ENCODE results near the gene SLC13A5. TPM values are rescaled to one million over a fixed set of nuclear protein-coding genes. Genes with fewer than 3 reads are reported as not detected.

Gene SLC13A5
- total and polyA plus RNA-seq, 7 donors, result under 0.01 to 0.14 (median 0.03) TPM; not detected in 4

DNA sequence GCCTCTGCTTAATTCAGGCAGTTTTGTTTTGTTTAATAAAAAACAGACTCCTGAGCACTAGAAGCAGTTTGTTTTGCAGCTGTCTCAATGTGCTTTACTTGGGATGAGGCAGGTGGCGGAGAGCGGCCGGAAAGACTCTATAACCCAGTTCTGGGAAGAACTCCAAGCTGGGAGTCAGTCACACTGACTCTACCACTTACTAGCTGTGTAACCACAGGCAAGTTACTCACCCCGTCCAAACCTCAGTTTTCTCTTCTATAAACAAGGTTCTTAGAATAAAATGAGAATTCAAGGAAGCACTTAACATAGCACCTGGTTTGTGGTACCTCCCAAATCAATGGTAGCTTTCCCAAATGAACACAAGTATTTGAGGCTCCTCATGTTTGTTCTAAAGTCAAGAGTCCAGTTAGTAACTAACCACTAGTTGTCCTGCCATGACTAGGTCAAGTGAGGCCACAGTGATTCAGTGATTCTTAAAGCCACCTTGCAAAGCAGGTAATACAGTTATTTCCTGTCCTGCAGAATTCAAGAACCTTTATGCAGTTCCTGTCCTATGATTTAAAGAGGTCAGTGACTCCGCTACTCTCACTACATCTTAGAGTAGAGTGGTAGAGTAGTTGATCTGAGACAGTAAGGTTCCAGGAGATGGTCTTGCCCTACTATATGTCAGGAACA, 69.6 kb downstream of the SLC13A5 start:
- intact Hi-C loops (cut with DNase I), result loop anchor here (5.0 to 10.0 kb wide), 2 partner anchors 171 to 761 kb away; partner anchors contain the start of genes NLGN2 and TMEM256
- TF ChIP-seq POLR2AphosphoS5 (IDR thresholded peaks at IDR 0.05) (no peak), POLR2A (IDR thresholded peaks at IDR 0.05) (no peak), EP300 (IDR thresholded peaks at IDR 0.05) (no peak)
- TF ChIP-seq, protein P1, sequence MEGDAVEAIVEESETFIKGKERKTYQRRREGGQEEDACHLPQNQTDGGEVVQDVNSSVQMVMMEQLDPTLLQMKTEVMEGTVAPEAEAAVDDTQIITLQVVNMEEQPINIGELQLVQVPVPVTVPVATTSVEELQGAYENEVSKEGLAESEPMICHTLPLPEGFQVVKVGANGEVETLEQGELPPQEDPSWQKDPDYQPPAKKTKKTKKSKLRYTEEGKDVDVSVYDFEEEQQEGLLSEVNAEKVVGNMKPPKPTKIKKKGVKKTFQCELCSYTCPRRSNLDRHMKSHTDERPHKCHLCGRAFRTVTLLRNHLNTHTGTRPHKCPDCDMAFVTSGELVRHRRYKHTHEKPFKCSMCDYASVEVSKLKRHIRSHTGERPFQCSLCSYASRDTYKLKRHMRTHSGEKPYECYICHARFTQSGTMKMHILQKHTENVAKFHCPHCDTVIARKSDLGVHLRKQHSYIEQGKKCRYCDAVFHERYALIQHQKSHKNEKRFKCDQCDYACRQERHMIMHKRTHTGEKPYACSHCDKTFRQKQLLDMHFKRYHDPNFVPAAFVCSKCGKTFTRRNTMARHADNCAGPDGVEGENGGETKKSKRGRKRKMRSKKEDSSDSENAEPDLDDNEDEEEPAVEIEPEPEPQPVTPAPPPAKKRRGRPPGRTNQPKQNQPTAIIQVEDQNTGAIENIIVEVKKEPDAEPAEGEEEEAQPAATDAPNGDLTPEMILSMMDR (IDR thresholded peaks at IDR 0.05), result no peak
- WGBS, 2 donors, result 82 to 84% methylated on average over 5 of the region's 5 CpGs
- Histone ChIP-seq H3K36me3 (peaks cover 0 to 60% (median 11%) of the 10 kb centered on the region in 4 donors), H3K9me3 (no peaks in the 10 kb centered on the region), H3K27ac (no peak overlapping the region), H3K4me1 (peaks cover 0 to 29% (median 22%) of the 10 kb centered on the region in 4 donors), H3K27me3 (no peaks in the 10 kb centered on the region), H3K4me3 (no peak overlapping the region)
- no peak for DNase-seq

DNA sequence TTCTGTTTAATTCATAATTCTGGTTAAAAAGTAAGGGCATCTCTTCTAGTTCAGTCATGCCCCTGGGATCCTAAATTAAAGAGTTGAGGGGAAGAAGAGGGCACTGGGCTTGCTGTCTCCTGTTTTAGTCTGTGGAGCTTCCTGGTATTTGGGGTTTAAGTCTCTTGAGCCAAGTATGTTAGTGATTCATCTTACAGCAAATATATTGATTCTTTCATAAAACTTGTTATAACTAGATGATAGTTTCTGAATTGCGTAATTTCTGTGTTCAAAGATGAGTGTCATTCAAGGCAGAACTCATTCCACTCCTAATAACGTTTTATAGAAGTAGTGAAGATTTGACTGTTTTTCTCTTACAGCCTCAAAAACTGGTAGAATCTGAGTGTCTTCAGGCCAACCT, 70.6 kb downstream of the SLC13A5 start:
- no peak overlapping the region for H3K27ac ChIP-seq
- no peak overlapping the region for H3K4me3 ChIP-seq
- H3K4me1 ChIP-seq, result peaks cover 0 to 31% (median 29%) of the 10 kb centered on the region in 4 donors
- intact Hi-C loops (cut with DNase I), result loop anchor here (5.0 to 10.0 kb wide), 2 partner anchors 170 to 762 kb away; partner anchors contain the start of genes NLGN2 and TMEM256
- no peak for TF ChIP-seq POLR2AphosphoS5 (IDR thresholded peaks at IDR 0.05)
- TF ChIP-seq, protein P1 (IDR thresholded peaks at IDR 0.05), result no peak
- TF ChIP-seq POLR2A (IDR thresholded peaks at IDR 0.05), result no peak
- TF ChIP-seq EP300 (IDR thresholded peaks at IDR 0.05), result no peak
- no peaks in the 10 kb centered on the region for H3K27me3 ChIP-seq
- WGBS, 2 donors, result 33 to 54% methylated on average over 2 of the region's 2 CpGs
- no peak for DNase-seq
- H3K9me3 ChIP-seq, result no peaks in the 10 kb centered on the region
- H3K36me3 ChIP-seq, result peaks cover 0 to 50% (median 11%) of the 10 kb centered on the region in 4 donors

DNA sequence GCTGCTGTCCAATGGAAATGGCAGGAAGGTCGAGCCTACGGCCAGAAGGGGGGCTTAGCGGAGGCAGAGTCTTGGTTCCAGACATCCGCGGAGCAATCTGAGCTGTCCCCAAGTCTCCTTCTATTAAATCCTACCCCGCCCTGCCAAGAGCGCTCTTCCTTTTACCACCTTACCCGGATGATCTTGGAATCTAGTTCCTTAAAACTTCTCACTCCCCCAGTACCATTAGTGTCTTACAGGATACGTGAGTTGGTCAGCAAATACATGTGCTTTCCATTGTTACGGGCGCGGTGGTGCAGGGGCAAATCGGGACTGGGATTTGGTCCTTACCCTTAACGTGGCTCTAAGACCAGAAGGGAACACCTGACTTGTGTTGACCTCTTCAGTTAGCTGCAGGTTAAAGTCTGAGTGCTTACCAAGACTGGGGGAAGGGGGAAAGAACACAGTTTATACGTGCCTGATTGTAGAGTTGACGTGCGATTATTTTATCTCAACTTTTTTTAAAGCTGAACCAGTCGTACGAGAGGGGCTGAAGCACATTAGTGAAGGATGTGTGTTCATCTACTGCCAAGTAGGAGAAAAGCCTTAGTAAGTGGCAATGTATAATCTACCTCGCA, 71.8 kb downstream of the SLC13A5 start:
- Histone ChIP-seq H3K27me3 (no peaks in the 10 kb centered on the region), H3K4me3 (peak overlapping the region; percentile 71 to 84 (median 80)), H3K4me1 (peaks cover 0 to 39% (median 32%) of the 10 kb centered on the region in 4 donors), H3K9me3 (no peaks in the 10 kb centered on the region), H3K36me3 (peaks cover 0 to 38% (median 11%) of the 10 kb centered on the region in 4 donors), H3K27ac (peak overlapping the region; percentile 80 to 88 (median 85))
- TF ChIP-seq POLR2AphosphoS5 (IDR thresholded peaks at IDR 0.05) (no peak), EP300 (IDR thresholded peaks at IDR 0.05) (no peak), POLR2A (IDR thresholded peaks at IDR 0.05) (no peak)
- TF ChIP-seq, protein P1 (IDR thresholded peaks at IDR 0.05), result no peak
- WGBS, 2 donors, result 2 to 5% methylated on average over 20 of the region's 20 CpGs
- intact Hi-C loops (cut with DNase I), result loop anchor here (5.0 to 10.0 kb wide), 2 partner anchors 169 to 763 kb away; partner anchors contain the start of genes NLGN2 and TMEM256
- no peak for DNase-seq

DNA sequence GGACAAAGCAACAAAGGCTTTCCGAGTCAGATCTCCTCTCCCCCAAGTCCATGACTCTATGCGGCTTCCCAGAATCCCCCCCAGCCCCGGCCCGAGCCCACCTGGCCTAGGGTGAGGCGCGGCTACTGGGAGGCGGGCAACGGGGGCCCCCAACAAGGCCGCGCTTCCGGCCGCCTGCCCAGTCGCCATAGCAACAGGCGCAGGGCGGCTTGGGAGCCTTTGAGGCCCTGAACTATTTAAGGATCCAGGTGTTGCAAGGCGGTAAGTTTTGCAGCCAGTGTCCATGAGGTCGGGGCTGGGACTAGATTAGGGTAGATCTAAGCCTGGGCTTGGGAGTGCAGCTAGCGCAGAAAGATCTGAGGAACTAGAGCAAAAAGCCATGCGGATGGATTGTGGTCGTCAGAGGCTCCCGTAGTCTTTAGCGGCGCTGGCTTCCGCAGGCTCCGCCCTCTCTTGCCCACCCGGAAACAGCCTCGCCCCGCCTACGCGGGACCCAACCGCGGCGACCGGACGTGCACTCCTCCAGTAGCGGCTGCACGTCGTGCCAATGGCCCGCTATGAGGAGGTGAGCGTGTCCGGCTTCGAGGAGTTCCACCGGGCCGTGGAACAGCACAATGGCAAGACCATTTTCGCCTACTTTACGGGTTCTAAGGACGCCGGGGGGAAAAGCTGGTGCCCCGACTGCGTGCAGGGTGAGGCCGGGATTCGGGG, 72.5 kb downstream of the SLC13A5 start, which contains the start of the genes KIAA0753 and TXNDC17:
Gene KIAA0753 (minus strand): TSS at position 176 of the 711 bp plus-strand sequence. CDS start 5,608 bp downstream, outside the sequence.
Gene TXNDC17 (plus strand): TSS at position 525 of the 711 bp plus-strand sequence. CDS start 23 bp downstream, at position 548.
- 0 to 1% methylated on average over 52 of the region's 52 CpGs for WGBS, 2 donors
- intact Hi-C loops (cut with DNase I), result loop anchor here (5.0 to 10.0 kb wide), 2 partner anchors 168 to 764 kb away; partner anchors contain the start of genes NLGN2 and TMEM256
- H3K4me3 ChIP-seq, result peak within 1 kb of the TSS; percentile 71 to 84 (median 80)
- peaks cover 0 to 34% (median 9%) of the 10 kb centered on the region in 4 donors for H3K36me3 ChIP-seq
- DNase-seq, result peak; percentile 95
- H3K9me3 ChIP-seq, result no peaks in the 10 kb centered on the region
- H3K27ac ChIP-seq, result peak within 1 kb of the TSS; percentile 80 to 88 (median 85)
- no peaks in the 10 kb centered on the region for H3K27me3 ChIP-seq
- TF ChIP-seq POLR2A (IDR thresholded peaks at IDR 0.05), result peak; percentile 77 to 80
- TF ChIP-seq POLR2AphosphoS5 (IDR thresholded peaks at IDR 0.05), result peak; percentile 79 to 96 (median 94)
- no peak for TF ChIP-seq EP300 (IDR thresholded peaks at IDR 0.05)
- peaks cover 0 to 39% (median 32%) of the 10 kb centered on the region in 4 donors for H3K4me1 ChIP-seq
